Measurements from ENCODE around the gene KANSL1.

DNA sequence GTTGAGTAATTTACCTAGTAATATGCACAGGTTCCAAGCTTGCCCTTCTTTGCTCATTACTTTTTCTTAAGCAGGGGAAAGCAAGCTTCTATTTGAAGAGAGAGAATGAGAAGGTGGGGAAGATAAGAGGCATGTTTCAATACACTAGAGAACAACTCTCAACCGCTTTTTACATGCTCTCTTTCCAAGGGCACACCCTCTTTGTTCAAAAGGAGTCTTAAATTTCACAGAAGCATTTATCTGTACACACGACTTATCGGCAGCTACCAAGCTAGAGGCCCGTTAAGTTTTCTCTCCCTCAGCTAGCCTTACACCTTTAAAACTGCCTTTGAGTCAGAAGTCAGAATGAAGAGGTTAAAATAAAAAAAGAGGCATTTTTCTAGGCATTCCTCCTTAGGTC lies 114.6 kb downstream of the KANSL1 start:
- TF ChIP-seq EP300 (IDR thresholded peaks at IDR 0.05) = no peak
- TF ChIP-seq, protein P1, sequence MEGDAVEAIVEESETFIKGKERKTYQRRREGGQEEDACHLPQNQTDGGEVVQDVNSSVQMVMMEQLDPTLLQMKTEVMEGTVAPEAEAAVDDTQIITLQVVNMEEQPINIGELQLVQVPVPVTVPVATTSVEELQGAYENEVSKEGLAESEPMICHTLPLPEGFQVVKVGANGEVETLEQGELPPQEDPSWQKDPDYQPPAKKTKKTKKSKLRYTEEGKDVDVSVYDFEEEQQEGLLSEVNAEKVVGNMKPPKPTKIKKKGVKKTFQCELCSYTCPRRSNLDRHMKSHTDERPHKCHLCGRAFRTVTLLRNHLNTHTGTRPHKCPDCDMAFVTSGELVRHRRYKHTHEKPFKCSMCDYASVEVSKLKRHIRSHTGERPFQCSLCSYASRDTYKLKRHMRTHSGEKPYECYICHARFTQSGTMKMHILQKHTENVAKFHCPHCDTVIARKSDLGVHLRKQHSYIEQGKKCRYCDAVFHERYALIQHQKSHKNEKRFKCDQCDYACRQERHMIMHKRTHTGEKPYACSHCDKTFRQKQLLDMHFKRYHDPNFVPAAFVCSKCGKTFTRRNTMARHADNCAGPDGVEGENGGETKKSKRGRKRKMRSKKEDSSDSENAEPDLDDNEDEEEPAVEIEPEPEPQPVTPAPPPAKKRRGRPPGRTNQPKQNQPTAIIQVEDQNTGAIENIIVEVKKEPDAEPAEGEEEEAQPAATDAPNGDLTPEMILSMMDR (IDR thresholded peaks at IDR 0.05) = no peak

Measured in gastroesophageal sphincter (tissue), 3 donors.